HEK293 (cell line): ENCODE results near the gene PKLR.

Experiments used
- CTCF ChIA-PET: fragments of 350-600 bp; formaldehyde crosslinking; extraction: SDS; loops from one replicate; lab custom pipeline; 2021; ENCODE audit warnings: antibody characterized with exemption; lab: Yijun Ruan, JAX
- POLR2A ChIA-PET: fragments of 300-600 bp; formaldehyde crosslinking; extraction: SDS; loops from one replicate; lab custom pipeline; 2020; ENCODE audit warnings: antibody characterized with exemption, inconsistent platforms; lab: Yijun Ruan, JAX
- H3K27ac ChIP-seq: fragments of 200-500 bp; sonication (Bioruptor generic); 2 replicates; pipeline ENCODE4 v1.5.1; 2014; ENCODE audit warnings: low read depth, low read length, control low read depth, inconsistent platforms; ENCODE audit errors: extremely low read depth
- H3K36me3 ChIP-seq, 2 experiments: fragments of 200-500 bp in 1 of 2; sonication (Bioruptor generic) in 1 of 2; 1 replicate in 1 of 2; 2 replicates in 1 of 2; pipeline ENCODE4 v1.5.1; 2014 to 2017; ENCODE audit warnings: inconsistent platforms in 2 of 2, low read length in 2 of 2; ENCODE audit not compliant: control insufficient read depth in 2 of 2, insufficient read depth in 1 of 2
- H3K4me1 ChIP-seq: fragments of 200-500 bp; sonication (Bioruptor generic); 2 replicates; pipeline ENCODE4 v1.5.1; 2014; ENCODE audit warnings: mild to moderate bottlenecking, low read length, inconsistent platforms; ENCODE audit not compliant: control insufficient read depth, insufficient read depth
- H3K4me3 ChIP-seq: 2 replicates; pipeline ENCODE4 v1.5.1; 2011; ENCODE audit warnings: low read depth, mild to moderate bottlenecking, control low read depth, low read length, moderate library complexity
- H3K9me3 ChIP-seq: fragments of 200-500 bp; sonication (Bioruptor generic); 2 replicates; pipeline ENCODE4 v1.5.1; 2014; ENCODE audit warnings: low read depth, low read length, inconsistent platforms; ENCODE audit not compliant: control insufficient read depth, insufficient read depth
- CTCF ChIP-seq: fragments of 450-650 bp; formaldehyde crosslinking; IDR thresholded peaks from 2 replicates; pipeline ENCODE4 v1.5.1; 2016; ENCODE audit warnings: missing biosample characterization, missing genetic modification characterization
- ELK4 ChIP-seq: IDR thresholded peaks from 2 replicates; pipeline ENCODE4 v1.6.1; 2011; ENCODE audit warnings: mild to moderate bottlenecking, low read depth, low read length, borderline replicate concordance
- FEZF1 ChIP-seq: fragments of 450-650 bp; formaldehyde crosslinking; IDR thresholded peaks from 2 replicates; pipeline ENCODE4 v1.5.1; 2016; ENCODE audit warnings: missing biosample characterization, missing genetic modification characterization
- GLIS2 ChIP-seq: fragments of 450-650 bp; formaldehyde crosslinking; IDR thresholded peaks from 2 replicates; pipeline ENCODE4 v1.5.1; 2016; ENCODE audit warnings: missing biosample characterization, missing genetic modification characterization
- HIC1 ChIP-seq: fragments of 450-650 bp; formaldehyde crosslinking; IDR thresholded peaks from 2 replicates; pipeline ENCODE4 v1.5.1; 2016; ENCODE audit warnings: missing biosample characterization, missing genetic modification characterization
- KLF10 ChIP-seq: fragments of 450-650 bp; IDR thresholded peaks from 2 replicates; pipeline ENCODE4 v1.5.1; 2018; ENCODE audit warnings: missing biosample characterization, mild to moderate bottlenecking, missing genetic modification characterization
- SETDB1 ChIP-seq: IDR thresholded peaks from one replicate; pipeline ENCODE4 v1.6.1; 2017; ENCODE audit warnings: mild to moderate bottlenecking, low read length, moderate library complexity, mixed read lengths; ENCODE audit not compliant: insufficient read length
- SP3 ChIP-seq: fragments of 450-650 bp; formaldehyde crosslinking; IDR thresholded peaks from 2 replicates; pipeline ENCODE4 v1.5.1; 2016; ENCODE audit warnings: missing biosample characterization, missing genetic modification characterization
- ZBTB11 ChIP-seq: fragments of 450-650 bp; formaldehyde crosslinking; conservative IDR thresholded peaks from 2 replicates; pipeline ENCODE4 v1.5.1; 2016; ENCODE audit warnings: low read depth, missing biosample characterization, missing genetic modification characterization
- ZFHX2 ChIP-seq: fragments of 450-650 bp; formaldehyde crosslinking; conservative IDR thresholded peaks from 2 replicates; pipeline ENCODE4 v1.5.1; 2016; ENCODE audit warnings: missing biosample characterization, missing genetic modification characterization
- ZIC2 ChIP-seq: fragments of 450-650 bp; formaldehyde crosslinking; IDR thresholded peaks from 2 replicates; pipeline ENCODE4 v1.5.1; 2016; ENCODE audit warnings: missing biosample characterization, missing genetic modification characterization
- ZNF202 ChIP-seq: fragments of 450-650 bp; formaldehyde crosslinking; IDR thresholded peaks from 2 replicates; pipeline ENCODE4 v1.5.1; 2016; ENCODE audit warnings: missing biosample characterization, missing genetic modification characterization, borderline replicate concordance
- ZNF266 ChIP-seq: fragments of 450-650 bp; formaldehyde crosslinking; IDR thresholded peaks from 2 replicates; pipeline ENCODE4 v1.5.1; 2016; ENCODE audit warnings: missing biosample characterization, missing genetic modification characterization, low read depth
- ZNF488 ChIP-seq: fragments of 450-650 bp; formaldehyde crosslinking; IDR thresholded peaks from 2 replicates; pipeline ENCODE4 v1.5.1; 2016; ENCODE audit warnings: missing biosample characterization, missing genetic modification characterization
- ZNF513 ChIP-seq: fragments of 450-650 bp; IDR thresholded peaks from 2 replicates; pipeline ENCODE4 v1.5.1; 2018; ENCODE audit warnings: missing biosample characterization, missing genetic modification characterization
- ZNF555 ChIP-seq: fragments of 450-650 bp; formaldehyde crosslinking; conservative IDR thresholded peaks from 2 replicates; pipeline ENCODE4 v1.5.1; 2017; ENCODE audit warnings: missing biosample characterization, mild to moderate bottlenecking, missing genetic modification characterization, inconsistent platforms
- ZNF558 ChIP-seq: fragments of 450-650 bp; formaldehyde crosslinking; IDR thresholded peaks from 2 replicates; pipeline ENCODE4 v1.5.1; 2016; ENCODE audit warnings: missing biosample characterization, missing genetic modification characterization
- ZNF626 ChIP-seq: fragments of 450-650 bp; sonication (Bioruptor Pico); formaldehyde crosslinking; IDR thresholded peaks from 2 replicates; pipeline ENCODE4 v1.5.1; 2018; ENCODE audit warnings: missing biosample characterization, missing genetic modification characterization, inconsistent platforms
- ZNF747 ChIP-seq: fragments of 450-650 bp; formaldehyde crosslinking; IDR thresholded peaks from 2 replicates; pipeline ENCODE4 v1.5.1; 2016; ENCODE audit warnings: missing biosample characterization, missing genetic modification characterization
- ZSCAN5A ChIP-seq: fragments of 450-650 bp; formaldehyde crosslinking; IDR thresholded peaks from 2 replicates; pipeline ENCODE4 v1.5.1; 2016; ENCODE audit warnings: missing biosample characterization, missing genetic modification characterization

The PKLR gene

GRCh38 chr1:155313261-155313660 lies 12.0 kb upstream of the PKLR start (continued):
- TF ChIP-seq ZBTB11 (tag by site-specific recombination) (no peak), KLF10 (no peak), ZNF747 (tag by site-specific recombination) (no peak), SETDB1 (no peak)
- TF ChIP-seq, all 188 proteins: peak for 0

GRCh38 chr1:155309423-155310021 lies 8.3 kb upstream of the PKLR start:
- Histone ChIP-seq H3K36me3 (peaks cover 28 to 43% of the 10 kb centered on the region in 2 experiments; a peak in 2 of 3 replicates), H3K4me1 (peaks cover 5% of the 10 kb centered on the region; the same call in 1 of the 2 replicates), H3K9me3 (no peaks in the 10 kb centered on the region), H3K27ac (peak overlapping the region; percentile 88), H3K4me3 (peak overlapping the region; percentile 67)
- ChIA-PET CTCF (interaction anchor here (0.6 to 3.1 kb wide), 4 partner anchors 13 to 65 kb away, joined by 3 to 15 read pairs (median 6); no protein-coding TSS in a partner anchor), POLR2A (interaction anchor here (1.2 to 1.8 kb wide), 2 partner anchors 11 to 35 kb away, joined by 3 to 4 read pairs; partner anchors contain the start of gene RUSC1)
- TF ChIP-seq ZNF513 (tag by site-specific recombination) (no peak), ELK4 (no peak), ZNF558 (no peak), CTCF (tag by site-specific recombination) (peak; percentile 46; the same call in 1 of the 2 replicates), FEZF1 (tag by site-specific recombination) (no peak), ZNF626 (tag by site-specific recombination) (no peak), ZSCAN5A (tag by site-specific recombination) (no peak), ZNF488 (no peak), HIC1 (tag by site-specific recombination) (peak; percentile 95), SP3 (tag by site-specific recombination) (no peak), ZIC2 (tag by site-specific recombination) (peak; percentile 99), ZNF266 (no peak), GLIS2 (tag by site-specific recombination) (peak; percentile 75), ZFHX2 (tag by site-specific recombination) (0 out of 2 replicates have a peak, but pooled peaks have one; percentile 16), ZNF555 (tag by site-specific recombination) (no peak), ZNF202 (tag by site-specific recombination) (no peak)
